ENCODE measurements around the gene PPARG.

DNA sequence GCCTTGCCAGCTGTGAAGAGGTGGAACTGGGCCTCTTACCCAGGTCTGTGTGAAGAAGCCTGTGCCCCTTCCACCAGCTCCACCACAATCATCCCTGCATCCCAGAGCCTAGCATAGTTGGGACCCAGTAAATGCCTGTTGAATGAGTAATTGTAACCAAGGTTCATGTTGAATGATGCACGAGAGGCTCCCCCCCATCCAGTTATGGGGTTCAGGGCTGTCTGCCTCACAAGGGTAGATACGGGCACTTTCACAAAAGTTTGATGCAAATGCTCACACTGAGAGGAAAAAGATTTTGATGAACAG is 165.9 kb downstream of the PPARG start:
- TF ChIP-seq, protein P1, sequence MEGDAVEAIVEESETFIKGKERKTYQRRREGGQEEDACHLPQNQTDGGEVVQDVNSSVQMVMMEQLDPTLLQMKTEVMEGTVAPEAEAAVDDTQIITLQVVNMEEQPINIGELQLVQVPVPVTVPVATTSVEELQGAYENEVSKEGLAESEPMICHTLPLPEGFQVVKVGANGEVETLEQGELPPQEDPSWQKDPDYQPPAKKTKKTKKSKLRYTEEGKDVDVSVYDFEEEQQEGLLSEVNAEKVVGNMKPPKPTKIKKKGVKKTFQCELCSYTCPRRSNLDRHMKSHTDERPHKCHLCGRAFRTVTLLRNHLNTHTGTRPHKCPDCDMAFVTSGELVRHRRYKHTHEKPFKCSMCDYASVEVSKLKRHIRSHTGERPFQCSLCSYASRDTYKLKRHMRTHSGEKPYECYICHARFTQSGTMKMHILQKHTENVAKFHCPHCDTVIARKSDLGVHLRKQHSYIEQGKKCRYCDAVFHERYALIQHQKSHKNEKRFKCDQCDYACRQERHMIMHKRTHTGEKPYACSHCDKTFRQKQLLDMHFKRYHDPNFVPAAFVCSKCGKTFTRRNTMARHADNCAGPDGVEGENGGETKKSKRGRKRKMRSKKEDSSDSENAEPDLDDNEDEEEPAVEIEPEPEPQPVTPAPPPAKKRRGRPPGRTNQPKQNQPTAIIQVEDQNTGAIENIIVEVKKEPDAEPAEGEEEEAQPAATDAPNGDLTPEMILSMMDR (IDR thresholded peaks at IDR 0.05; ENCODE audit: low read depth, low read length, missing input control), result no peak
- TF ChIP-seq TAF1 (conservative IDR thresholded peaks at IDR 0.05) (no peak), RAD21 (IDR thresholded peaks at IDR 0.05) (no peak), EGR1 (IDR thresholded peaks at IDR 0.05; ENCODE audit: low read depth in 2 of 2) (no peak), HNF4G (IDR thresholded peaks at IDR 0.05) (no peak)
- TF ChIP-seq, protein P2, sequence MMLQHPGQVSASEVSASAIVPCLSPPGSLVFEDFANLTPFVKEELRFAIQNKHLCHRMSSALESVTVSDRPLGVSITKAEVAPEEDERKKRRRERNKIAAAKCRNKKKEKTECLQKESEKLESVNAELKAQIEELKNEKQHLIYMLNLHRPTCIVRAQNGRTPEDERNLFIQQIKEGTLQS (IDR thresholded peaks at IDR 0.05), result no peak
- TF ChIP-seq, protein P3, sequence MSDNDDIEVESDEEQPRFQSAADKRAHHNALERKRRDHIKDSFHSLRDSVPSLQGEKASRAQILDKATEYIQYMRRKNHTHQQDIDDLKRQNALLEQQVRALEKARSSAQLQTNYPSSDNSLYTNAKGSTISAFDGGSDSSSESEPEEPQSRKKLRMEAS (IDR thresholded peaks at IDR 0.05), result no peak
- TF ChIP-seq, protein P4, sequence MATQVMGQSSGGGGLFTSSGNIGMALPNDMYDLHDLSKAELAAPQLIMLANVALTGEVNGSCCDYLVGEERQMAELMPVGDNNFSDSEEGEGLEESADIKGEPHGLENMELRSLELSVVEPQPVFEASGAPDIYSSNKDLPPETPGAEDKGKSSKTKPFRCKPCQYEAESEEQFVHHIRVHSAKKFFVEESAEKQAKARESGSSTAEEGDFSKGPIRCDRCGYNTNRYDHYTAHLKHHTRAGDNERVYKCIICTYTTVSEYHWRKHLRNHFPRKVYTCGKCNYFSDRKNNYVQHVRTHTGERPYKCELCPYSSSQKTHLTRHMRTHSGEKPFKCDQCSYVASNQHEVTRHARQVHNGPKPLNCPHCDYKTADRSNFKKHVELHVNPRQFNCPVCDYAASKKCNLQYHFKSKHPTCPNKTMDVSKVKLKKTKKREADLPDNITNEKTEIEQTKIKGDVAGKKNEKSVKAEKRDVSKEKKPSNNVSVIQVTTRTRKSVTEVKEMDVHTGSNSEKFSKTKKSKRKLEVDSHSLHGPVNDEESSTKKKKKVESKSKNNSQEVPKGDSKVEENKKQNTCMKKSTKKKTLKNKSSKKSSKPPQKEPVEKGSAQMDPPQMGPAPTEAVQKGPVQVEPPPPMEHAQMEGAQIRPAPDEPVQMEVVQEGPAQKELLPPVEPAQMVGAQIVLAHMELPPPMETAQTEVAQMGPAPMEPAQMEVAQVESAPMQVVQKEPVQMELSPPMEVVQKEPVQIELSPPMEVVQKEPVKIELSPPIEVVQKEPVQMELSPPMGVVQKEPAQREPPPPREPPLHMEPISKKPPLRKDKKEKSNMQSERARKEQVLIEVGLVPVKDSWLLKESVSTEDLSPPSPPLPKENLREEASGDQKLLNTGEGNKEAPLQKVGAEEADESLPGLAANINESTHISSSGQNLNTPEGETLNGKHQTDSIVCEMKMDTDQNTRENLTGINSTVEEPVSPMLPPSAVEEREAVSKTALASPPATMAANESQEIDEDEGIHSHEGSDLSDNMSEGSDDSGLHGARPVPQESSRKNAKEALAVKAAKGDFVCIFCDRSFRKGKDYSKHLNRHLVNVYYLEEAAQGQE (IDR thresholded peaks at IDR 0.05), result no peak
